HG02943 (cell line): ENCODE measurements around the gene SLC24A3.

ENCODE experiments used
- ATAC-seq: cut with Tn5 transposase; IDR thresholded peaks from one replicate; pipeline ENCODE4 v1.9.1; 2021; ENCODE audit warnings: mild to moderate bottlenecking, low read depth, moderate library complexity; ENCODE audit not compliant: unreplicated experiment

SLC24A3 gene

GRCh38 chr20:19378058-19378457 lies 165.6 kb downstream of the SLC24A3 start:
- ATAC-seq = no peak

- ATAC-seq = no peak
Observed at GRCh38 chr20:19380211-19380610, 167.8 kb downstream of the SLC24A3 start.

GRCh38 chr20:19381947-19382346 lies 169.5 kb downstream of the SLC24A3 start:
- no peak for ATAC-seq

GRCh38 chr20:19382386-19383340 lies 170.2 kb downstream of the SLC24A3 start:
- no peak for ATAC-seq

GRCh38 chr20:19384940-19385339 lies 172.5 kb downstream of the SLC24A3 start:
- no peak for ATAC-seq

DNA sequence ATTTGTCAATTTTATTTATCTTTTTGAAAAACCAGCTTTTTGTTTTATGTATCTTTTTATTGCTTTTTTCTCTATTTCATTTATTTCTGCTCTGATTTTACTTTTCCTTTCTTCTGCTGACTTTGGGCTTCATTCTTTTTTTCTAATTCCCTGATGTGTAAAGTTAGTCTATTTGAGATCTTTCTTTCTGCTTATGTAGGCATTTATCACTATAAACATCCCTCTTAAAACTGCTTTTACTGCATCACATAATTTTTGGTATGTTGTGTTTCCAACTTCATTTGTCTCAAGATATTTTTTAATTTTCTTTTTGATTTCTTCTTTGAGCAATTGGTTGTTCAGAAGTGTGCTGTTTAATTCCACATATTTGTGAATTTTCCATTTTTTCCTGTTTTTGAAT lies 174.8 kb downstream of the SLC24A3 start:
- ATAC-seq = no peak

- ATAC-seq = no peak
Observed at GRCh38 chr20:19392344-19393130, 180.1 kb downstream of the SLC24A3 start.

DNA sequence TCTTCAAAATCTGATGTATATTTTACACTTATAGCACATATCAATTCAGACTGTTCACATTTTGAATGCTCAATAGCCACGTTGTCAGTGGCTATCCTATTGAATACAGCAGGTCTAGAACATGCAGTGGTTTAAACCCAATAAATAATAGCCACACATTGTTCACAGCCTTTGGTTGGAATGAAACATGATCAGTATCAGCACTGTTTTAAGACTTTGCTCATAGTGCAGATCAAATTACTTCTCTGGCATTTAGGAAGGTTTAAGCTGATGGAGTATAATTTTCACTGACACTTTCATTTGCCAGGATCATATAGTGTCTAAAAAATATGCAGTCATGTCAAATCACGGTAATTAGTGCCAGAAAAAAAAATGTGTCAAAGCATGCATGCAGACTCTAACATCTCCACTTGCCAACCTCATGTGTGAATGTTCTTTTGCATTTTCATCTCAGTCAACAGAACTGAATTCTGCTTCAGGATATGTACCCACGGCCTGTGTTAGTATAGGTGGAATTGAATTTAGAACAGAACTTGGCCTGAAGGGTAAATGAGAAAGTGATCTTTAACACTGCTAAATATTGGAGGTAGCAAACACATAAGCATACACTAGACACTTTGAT lies 184.1 kb downstream of the SLC24A3 start:
- ATAC-seq = no peak

GRCh38 chr20:19397226-19397625 lies 184.8 kb downstream of the SLC24A3 start:
- no peak for ATAC-seq

DNA sequence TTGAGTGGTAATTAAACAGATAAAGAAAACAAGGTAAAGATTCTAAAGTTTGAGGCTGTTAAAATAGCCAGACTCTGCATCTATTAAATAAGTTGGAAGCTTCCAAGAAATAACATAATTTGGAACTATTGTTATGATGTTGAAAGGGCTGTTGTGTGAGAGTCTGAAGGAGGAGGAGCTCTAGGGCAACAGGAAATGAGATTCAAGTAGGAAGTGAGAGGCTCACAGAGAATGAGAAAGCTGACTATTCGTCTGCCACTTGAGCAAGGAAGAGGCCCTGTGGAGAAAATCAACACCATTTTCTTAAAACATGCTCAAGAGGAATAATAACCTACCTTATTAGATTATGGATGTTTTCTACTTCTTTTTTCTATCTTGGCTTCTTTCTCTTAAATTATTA lies 185.2 kb downstream of the SLC24A3 start:
- no peak for ATAC-seq

DNA sequence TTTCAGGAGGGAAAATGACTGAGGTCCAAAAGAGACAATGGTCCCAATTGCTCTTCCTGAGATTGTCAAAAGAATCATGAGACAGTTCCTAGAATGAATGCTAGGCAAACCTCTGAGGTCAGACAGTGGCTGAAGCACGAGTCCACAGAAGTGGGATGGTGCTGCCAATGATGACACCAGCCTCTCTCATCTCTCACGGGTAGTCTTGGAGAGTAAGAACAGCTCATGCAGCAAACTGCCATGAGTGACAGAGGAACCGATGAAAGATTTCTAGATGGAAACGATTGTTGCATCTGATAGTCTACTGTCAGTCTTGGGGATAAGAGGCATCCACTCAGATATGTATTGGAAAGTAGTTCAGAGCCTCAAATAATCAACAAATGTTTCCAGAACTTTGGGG lies 188.7 kb downstream of the SLC24A3 start:
- no peak for ATAC-seq

DNA sequence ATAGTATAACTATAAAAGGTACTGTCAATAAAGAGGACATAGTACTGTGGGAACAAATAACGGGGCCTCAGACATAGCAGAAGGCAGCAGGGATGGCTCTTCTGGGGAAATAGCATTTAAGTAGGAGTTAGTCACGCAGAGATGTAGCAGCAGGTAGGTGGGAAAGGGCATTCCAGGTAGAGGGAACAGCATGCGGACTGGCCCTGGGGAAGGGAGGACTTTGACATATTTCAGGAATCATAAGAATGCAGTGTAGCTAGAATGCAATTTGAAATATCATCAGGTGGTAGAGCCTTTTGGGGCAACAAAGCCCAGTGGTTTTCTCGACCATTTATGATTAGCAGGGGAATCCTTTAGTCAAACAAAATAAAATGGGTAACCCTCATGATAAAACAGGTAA lies 191.1 kb downstream of the SLC24A3 start:
- no peak for ATAC-seq

GRCh38 chr20:19404826-19405225 lies 192.4 kb downstream of the SLC24A3 start:
- no peak for ATAC-seq

- no peak for ATAC-seq
Observed at GRCh38 chr20:19405958-19406357, 193.5 kb downstream of the SLC24A3 start.

DNA sequence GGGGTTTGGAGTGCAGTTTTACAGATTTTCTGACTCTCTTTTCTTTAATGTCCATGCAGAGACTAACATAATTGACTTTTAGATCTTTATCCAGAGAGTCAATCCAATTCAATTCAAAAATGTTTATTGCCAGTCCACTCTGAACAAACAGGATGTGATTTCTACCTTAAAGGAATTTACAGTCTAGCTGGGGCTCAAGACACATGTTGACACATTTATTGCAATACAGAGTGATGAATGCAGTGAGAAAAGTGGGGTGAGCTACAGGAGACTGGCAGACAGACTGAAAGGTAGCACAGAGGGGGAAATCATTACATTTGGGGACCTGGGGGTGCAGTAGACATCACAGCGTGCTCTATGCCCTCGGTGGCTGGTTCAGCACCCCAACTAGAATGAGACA lies 193.9 kb downstream of the SLC24A3 start:
- ATAC-seq = no peak

- ATAC-seq = no peak
Observed at GRCh38 chr20:19407196-19407595, 194.8 kb downstream of the SLC24A3 start.

DNA sequence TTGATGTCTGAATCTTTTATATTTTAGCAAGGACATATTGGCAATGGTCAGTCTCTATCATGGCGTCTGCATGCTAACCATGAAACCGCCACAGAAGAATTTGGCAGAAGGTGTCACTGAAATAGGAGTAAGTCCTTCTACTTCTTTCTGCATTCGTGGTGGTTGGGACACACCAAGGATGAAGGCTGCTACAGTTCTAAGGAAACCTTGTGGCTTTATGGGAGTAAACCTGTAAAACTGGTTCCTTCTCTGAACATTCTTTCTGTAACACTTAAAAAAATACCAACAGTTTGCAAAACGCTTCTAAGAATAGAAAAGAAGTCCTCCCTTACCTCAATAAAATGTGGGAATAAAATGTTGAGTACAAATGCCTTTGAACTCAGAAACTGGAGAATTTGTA lies 195.3 kb downstream of the SLC24A3 start:
- ATAC-seq = no peak

DNA sequence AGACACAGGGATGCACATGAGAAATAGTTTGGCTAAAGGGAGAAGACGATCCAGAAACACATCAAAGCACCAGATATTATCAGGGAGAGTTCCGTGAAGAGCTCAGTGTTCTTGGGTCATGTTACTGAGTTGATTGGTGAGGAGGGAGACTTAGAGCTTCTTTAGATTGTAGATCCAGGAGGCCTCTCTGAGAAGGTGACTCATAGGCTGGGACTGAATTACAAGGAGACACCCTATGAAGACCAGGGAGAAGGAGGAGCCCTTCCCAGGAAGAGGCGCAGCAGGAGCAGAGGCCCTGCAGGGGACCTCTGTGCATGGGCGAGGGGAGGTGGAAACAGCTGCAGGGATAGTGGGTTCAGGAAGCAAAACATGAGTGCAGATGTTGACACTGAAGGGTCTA lies 196.5 kb downstream of the SLC24A3 start:
- no peak for ATAC-seq

DNA sequence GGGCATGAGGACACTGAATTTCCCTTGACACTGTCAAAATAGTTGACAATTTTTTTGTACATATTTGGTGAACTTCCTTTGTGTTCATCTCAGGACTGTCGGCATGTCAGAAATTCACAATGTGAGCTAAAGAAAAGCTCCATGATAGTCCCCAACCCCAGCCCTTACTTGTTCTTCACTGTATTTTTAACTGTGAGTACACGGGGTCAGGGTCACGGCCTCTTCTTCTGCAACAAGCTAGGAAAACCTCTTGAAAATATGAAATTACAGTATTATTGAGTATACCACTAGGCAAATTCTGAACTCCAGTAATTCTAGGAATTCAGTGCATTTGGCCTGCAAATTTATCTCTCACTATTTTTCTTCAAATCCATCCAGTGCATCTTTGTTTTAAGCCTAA lies 199.4 kb downstream of the SLC24A3 start:
- no peak for ATAC-seq

DNA sequence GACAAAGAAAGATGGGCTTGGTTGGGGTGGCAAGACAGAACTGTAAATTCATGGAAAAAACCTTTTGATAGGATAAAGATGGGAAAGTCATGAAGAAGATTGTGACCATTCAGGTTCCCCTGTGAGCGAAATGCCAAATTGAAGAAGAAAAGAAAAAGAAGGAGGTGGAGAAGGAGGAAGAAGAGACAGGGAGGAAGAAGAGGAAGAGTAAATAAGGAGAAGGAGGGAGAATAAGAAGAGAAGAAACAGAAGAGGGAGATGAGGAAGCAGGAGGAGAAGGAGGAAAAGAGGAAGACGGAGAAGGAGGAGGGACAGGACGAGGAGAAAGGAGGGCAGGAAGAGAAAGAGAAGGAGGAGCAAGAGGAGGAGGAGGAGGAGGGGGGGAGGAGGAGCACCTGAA lies 199.8 kb downstream of the SLC24A3 start:
- no peak for ATAC-seq

GRCh38 chr20:19414600-19414999 lies 202.2 kb downstream of the SLC24A3 start:
- ATAC-seq = no peak
